Activated T-cell treated with anti-CD3 and anti-CD28 coated beads for 24 hours (primary cell): ENCODE measurements around the gene ABI1.

ENCODE experiments used
- DNase-seq: peaks from one replicate; pipeline ENCODE4 v3.0.0-alpha.2; 2020; ENCODE audit warnings: low read depth

ABI1 gene

GRCh38 chr10:26854524-26854923 lies 6.2 kb downstream of the ABI1 start:
- DNase-seq, result no peak

GRCh38 chr10:26844396-26844975 lies 16.3 kb downstream of the ABI1 start:
- DNase-seq, result no peak

GRCh38 chr10:26843736-26844135 lies 17.0 kb downstream of the ABI1 start:
- DNase-seq, result no peak

GRCh38 chr10:26841733-26842317 lies 18.9 kb downstream of the ABI1 start:
- no peak for DNase-seq

DNA sequence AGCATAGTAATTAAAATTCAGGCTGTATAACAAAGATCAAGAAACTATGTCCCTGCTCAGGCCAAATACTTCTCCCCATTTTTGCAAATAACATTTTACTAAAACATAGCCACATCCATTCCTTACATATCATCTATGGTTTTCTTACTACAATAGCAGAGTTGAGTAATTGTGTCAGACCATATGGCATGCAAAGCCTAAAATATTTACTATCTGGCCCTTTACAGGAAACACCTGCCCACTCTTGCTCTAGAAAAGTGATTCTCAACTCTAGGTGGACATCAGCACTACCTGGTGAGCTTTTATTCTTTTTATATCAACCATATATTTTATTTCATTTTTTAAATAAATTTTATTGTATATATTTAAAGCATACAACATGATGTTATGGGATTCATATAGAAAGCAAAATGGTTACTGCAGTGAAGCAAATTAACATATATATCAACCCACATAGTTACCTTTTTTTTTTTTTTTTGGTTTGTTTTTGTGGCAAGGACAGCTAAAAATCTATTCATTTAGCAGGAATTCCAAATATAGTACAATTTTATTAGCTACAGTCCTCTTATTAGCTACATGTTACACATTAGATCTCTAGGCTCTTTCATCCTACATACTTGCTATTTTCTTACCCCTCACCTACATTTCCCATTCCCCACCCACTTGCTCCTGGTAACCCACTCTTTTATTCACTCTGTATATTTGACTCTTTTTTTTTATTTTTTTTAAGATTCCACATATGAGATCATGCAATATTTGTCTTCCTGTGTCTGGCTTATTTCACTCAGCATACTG lies 19.6 kb downstream of the ABI1 start:
- no peak for DNase-seq

GRCh38 chr10:26839966-26840627 lies 20.7 kb downstream of the ABI1 start:
- no peak for DNase-seq

- DNase-seq, result no peak
Observed at GRCh38 chr10:26837139-26837538, 23.6 kb downstream of the ABI1 start.

DNA sequence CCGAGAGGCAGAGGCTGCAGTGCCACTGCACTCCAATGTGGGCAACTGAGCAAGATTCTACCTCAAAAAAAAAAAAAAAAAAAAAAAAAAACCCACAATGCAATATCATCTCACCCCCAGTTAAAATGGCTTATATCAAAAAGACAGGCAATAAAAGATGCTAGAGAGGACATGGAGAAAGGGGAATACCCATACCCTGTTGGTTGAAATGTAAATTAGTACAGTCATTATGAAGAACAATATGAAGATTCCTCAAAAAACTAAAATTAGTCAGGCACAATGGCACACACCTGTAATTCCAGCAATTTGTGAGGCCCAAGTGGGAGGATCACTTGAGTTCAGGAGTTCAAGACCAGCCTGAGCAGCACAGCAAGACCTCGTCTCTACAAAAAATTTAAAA lies 25.7 kb downstream of the ABI1 start:
- no peak for DNase-seq

DNA sequence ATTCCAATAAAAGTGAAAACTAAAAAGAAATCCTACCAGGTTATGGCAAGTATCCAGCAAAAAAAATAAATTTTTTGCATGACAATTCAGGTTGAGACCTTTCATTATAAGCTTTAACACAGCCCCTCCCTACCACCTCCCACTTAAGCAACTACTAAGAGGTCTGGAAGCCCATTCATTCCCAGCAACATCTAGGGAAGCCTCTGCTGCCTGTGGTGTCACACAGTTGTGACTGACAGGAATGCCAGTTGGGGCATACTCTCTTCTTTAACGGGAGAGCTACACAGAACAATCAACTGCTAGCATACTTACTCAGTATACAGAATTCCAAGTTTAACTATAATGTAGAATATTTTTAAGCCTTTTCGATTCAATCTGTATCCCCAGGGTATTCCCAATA lies 27.8 kb downstream of the ABI1 start:
- no peak for DNase-seq

GRCh38 chr10:26831936-26832335 lies 28.8 kb downstream of the ABI1 start:
- DNase-seq, result no peak

GRCh38 chr10:26829810-26830515 lies 30.8 kb downstream of the ABI1 start:
- no peak for DNase-seq

DNA sequence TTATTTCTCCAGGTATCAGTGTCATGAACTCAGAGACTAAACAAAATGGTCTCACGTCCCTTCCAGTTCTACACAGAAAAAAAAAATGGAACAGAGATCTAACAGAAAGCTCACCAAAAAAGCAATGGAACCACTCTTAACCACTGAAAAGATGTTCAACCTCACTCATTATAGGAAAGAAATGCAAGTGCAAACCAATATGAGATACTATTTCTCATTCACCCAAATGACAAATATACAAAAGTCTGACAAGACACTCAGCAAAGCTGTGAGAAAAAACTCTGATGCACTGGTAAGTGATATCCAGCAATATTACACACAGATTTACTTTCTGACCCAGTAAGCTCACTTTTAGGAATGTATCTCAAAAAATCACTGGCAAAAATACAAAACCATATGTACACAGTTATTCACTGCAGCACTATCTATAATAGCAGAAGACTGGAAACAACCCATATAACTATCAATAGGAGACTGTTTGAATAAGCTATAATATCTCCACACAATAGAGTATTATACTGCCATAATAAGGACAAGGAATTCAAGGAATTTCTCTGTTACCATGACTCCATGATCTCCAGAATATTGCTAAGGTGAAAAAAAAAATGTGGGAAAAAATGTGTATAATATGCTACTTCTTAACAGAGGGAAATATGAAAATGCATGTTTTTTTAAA lies 36.6 kb downstream of the ABI1 start:
- DNase-seq, result no peak

DNA sequence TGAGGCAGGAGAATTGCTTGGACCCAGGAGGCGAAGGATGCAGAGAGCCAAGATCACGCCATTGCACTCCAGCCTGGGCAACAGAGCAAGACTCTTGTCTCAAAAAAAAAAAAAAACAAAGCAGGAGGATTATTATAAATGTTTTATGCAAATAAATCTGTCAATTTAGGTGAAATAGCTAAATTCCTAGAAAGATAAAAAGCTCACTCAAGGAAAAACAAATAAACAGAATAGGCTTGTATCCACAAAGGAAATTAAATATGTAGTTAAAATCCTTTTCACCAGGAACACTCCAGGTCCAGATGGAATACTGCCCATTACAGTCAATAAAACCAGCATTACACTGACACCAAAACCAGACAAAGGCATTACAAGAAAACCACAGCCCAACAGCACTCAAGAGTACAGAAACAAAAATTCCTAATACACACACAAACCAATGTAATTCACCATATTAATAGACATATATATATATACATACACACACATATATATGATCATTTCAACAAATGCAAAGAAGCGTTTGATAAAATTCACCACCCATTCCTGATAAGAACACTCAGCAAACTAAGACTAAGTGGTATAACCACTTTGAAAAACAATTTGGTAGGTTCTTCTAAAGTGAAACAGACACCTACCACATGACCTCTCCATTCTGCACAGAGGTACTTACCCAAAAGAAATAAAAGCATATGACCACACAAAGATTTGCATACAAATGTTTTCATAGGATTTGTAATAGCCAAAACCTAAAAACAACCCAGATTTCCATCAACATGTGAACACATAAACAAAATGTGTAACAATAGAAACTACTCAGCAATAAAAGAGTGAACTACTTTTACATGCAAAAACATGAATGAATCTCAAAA lies 38.8 kb downstream of the ABI1 start:
- DNase-seq, result no peak

DNA sequence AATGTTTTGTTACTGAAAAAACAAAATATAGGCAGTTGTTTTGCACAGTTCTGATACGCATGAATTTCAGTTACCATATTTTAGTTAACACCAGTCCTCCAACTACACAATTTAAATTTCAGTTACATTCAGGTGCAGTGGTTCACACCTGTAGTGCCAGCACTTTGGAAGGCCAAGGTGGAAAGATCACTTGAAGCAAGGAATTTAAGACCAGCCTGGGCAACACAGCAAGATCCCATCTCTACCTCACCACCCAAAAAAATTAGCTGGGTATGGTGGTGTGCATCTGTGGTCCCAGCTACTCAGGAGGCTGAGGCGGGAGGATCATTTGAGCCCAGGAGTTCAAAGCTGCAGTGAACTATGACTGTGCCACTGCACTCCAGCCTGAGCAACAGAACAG lies 45.3 kb downstream of the ABI1 start:
- no peak for DNase-seq

GRCh38 chr10:26810435-26811026 lies 50.2 kb downstream of the ABI1 start:
- DNase-seq, result no peak

DNA sequence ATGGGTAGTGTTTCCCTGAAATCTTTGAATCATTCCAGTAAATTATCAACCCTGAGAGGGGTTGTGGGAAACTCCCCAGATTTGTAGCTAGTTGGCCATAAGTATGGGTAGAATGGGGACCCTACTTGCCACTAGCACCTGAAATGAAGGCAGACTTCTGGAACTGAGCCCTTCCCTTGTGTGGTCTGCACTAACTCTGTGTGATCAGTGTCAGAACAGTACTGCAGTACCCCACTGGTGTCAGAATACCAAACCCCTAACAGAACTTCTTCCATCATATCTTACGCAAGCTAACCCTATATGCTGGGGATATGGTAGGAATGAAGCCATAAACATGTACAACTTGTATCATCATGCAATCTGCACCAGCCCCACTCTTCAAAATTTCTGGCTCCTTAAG lies 50.8 kb downstream of the ABI1 start:
- DNase-seq, result no peak

GRCh38 chr10:26807532-26807931 lies 53.2 kb downstream of the ABI1 start:
- DNase-seq, result no peak

DNA sequence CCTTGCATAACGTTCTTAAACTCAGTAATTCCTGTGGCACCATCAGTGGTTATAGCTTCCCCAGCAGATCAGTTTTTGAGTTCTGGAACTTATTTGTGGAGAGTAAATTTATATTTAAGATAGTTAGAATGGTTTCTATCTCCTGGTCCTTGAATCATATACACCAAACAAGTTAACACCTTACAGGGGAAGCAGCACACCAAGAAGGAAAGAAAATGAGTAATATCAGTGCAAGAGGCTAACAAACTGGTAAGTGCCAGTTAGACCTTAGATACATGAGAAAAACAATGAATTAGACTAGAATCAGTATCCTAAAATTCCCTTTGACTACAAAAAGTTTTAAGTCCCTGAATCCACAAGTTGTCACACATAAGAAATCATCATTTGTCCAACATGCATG lies 54.2 kb downstream of the ABI1 start:
- DNase-seq, result no peak

GRCh38 chr10:26805567-26806245 lies 55.1 kb downstream of the ABI1 start:
- no peak for DNase-seq
